Kidney (tissue), 14 donors: ENCODE data around the gene NRGN. TPM values are rescaled to one million over a fixed set of nuclear protein-coding genes. Genes with fewer than 3 reads are reported as not detected.

Experiments used
- DNase-seq, 5 donors: peaks; one replicate each; pipeline ENCODE4 v3.0.0-alpha.2; 2013 to 2020
- FAIRE-seq: peaks from 2 replicates; lab custom pipeline; 2012; peaks lifted over from hg19 to GRCh38; lab: Jason Lieb, UNC
- H3K27ac ChIP-seq, 2 donors: one replicate each; pipeline ENCODE4 v1.7.0; 2013; ENCODE audit warnings: low read depth in 2 of 2, low read length in 2 of 2, inconsistent platforms in 1 of 2
- H3K27me3 ChIP-seq: one replicate; pipeline ENCODE4 v1.7.1; 2013; ENCODE audit warnings: low read length, inconsistent platforms; ENCODE audit not compliant: control insufficient read depth, insufficient read depth
- H3K36me3 ChIP-seq, 3 donors: one replicate each; pipeline versions ENCODE4 v1.7.0 to v1.7.1; 2013; ENCODE audit warnings: low read length in 3 of 3, control low read depth in 1 of 3, inconsistent platforms in 1 of 3; ENCODE audit not compliant: insufficient read depth in 3 of 3, control insufficient read depth in 2 of 3
- H3K4me1 ChIP-seq, 3 donors: one replicate each; pipeline versions ENCODE4 v1.7.0 to v1.7.1; 2013; ENCODE audit warnings: low read length in 3 of 3, inconsistent platforms in 1 of 3, low read depth in 1 of 3; ENCODE audit not compliant: control insufficient read depth in 2 of 3, insufficient read depth in 2 of 3
- H3K4me3 ChIP-seq, 3 donors: one replicate each; pipeline versions ENCODE4 v1.7.0 to v1.8.1; 2013; ENCODE audit warnings: low read length in 3 of 3, control low read depth in 1 of 3, inconsistent platforms in 1 of 3
- H3K9ac ChIP-seq, 3 donors: one replicate each; pipeline versions ENCODE4 v1.7.0 to v1.7.1; 2013; ENCODE audit warnings: low read length in 3 of 3, control low read depth in 1 of 3, inconsistent platforms in 1 of 3
- H3K9me3 ChIP-seq, 3 donors: one replicate each; pipeline versions ENCODE4 v1.7.0 to v1.7.1; 2013; ENCODE audit warnings: low read length in 3 of 3, control low read depth in 1 of 3, inconsistent platforms in 1 of 3; ENCODE audit not compliant: control insufficient read depth in 2 of 3, insufficient read depth in 1 of 3
- CTCF ChIP-seq: IDR thresholded peaks from 3 replicates; pipeline ENCODE4 v1.5.1; 2012; ENCODE audit warnings: mild to moderate bottlenecking, moderate library complexity, borderline replicate concordance; ENCODE audit not compliant: insufficient read depth; ENCODE audit errors: extremely low read depth
- intact Hi-C: fragments of 100-400 bp; cut with DNase I; formaldehyde crosslinking; loops from one replicate; pipeline ENCODE4 v1.11.1; 2022
- polyA plus RNA-seq: library from polyadenylated mRNA; stranded (reverse); fragments of 350-450 nt; fragmentation: Illumina TruSeq; extraction: RNeasy Lipid Tissue Mini Kit (QIAGEN cat#74804); gene quantifications from one replicate; pipeline ENCODE4 v1.2.3, GENCODE V29; 2014; ENCODE audit warnings: low read depth, low replicate concordance; ENCODE audit not compliant: insufficient read depth
- total RNA-seq: library from RNA; stranded (reverse); fragmentation: NEBNext Ultra II Directional; extraction: Animal tissue kit (Norgen Biotek cat#: 25700); gene quantifications from one replicate; pipeline ENCODE4 v1.2.1, GENCODE V29; 2021
- donor health status: control.
- donor health status: control.
- donor health status: control.
- donor health status: control.
- donor health status: control.
- donor health status: DM: yes; HTN: yes; CAD: no.
- donor health status: Normal renal cell carcinoma (clear cell type).

The NRGN gene
- total and polyA plus RNA-seq, 2 donors from 2014 or later, result 17.9 to 55.9 TPM

- Histone ChIP-seq H3K9me3 (no peaks in the 10 kb centered on the region), H3K36me3 (no peaks in the 10 kb centered on the region), H3K27me3 (no peaks in the 10 kb centered on the region), H3K27ac (no peak overlapping the region), H3K4me3 (no peak overlapping the region), H3K4me1 (peaks cover 0 to 9% (median 8%) of the 10 kb centered on the region in 3 donors), H3K9ac (no peak overlapping the region)
- no peak for TF ChIP-seq CTCF
- no peak for FAIRE-seq
- no peak for DNase-seq
- intact Hi-C loops, result no loop called here
Observed at GRCh38 chr11:124727474-124727873, 12.3 kb upstream of the NRGN start.

GRCh38 chr11:124728134-124728533 lies 11.6 kb upstream of the NRGN start:
- intact Hi-C loops, result no loop called here
- Histone ChIP-seq H3K27me3 (no peaks in the 10 kb centered on the region), H3K9me3 (no peaks in the 10 kb centered on the region), H3K4me3 (no peak overlapping the region), H3K4me1 (peaks cover 0 to 9% (median 8%) of the 10 kb centered on the region in 3 donors), H3K36me3 (no peaks in the 10 kb centered on the region), H3K9ac (no peak overlapping the region), H3K27ac (no peak overlapping the region)
- FAIRE-seq (no peak), DNase-seq (no peak)
- TF ChIP-seq CTCF, result no peak

- H3K27me3 ChIP-seq, result no peaks in the 10 kb centered on the region
- H3K4me3 ChIP-seq, result no peak overlapping the region
- FAIRE-seq (no peak), DNase-seq (no peak)
- intact Hi-C loops, result no loop called here
- no peaks in the 10 kb centered on the region for H3K36me3 ChIP-seq
- no peaks in the 10 kb centered on the region for H3K9me3 ChIP-seq
- H3K4me1 ChIP-seq, result peaks cover 0 to 9% (median 8%) of the 10 kb centered on the region in 3 donors
- no peak overlapping the region for H3K27ac ChIP-seq
- TF ChIP-seq CTCF, result no peak
- no peak overlapping the region for H3K9ac ChIP-seq
Observed at GRCh38 chr11:124729571-124729970, 10.2 kb upstream of the NRGN start.

DNA sequence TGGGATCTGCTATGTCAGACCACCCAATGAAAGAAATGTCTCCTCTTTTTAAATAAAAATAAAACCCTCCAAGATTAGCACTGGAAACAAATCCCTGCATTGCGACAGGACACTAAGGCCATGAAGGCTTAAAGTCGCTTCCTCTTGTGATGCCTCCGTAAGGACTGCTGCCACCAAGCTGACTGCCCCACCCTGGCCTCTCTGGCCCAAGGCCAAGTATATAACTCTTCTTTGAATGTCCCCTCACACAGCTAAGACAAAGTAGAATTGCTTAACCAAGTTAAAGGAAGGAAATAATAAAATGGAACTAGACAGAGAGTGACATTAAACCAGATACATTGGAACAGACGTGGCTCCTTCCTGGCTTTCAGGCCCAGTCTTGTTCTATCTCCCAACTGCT lies 7.5 kb upstream of the NRGN start:
- FAIRE-seq, result no peak
- Histone ChIP-seq H3K36me3 (no peaks in the 10 kb centered on the region), H3K9ac (no peak overlapping the region), H3K4me3 (no peak overlapping the region), H3K4me1 (no peaks in the 10 kb centered on the region), H3K9me3 (no peaks in the 10 kb centered on the region), H3K27me3 (no peaks in the 10 kb centered on the region), H3K27ac (no peak overlapping the region)
- DNase-seq, result no peak
- no peak for TF ChIP-seq CTCF
- intact Hi-C loops, result no loop called here
